Common myeloid progenitor, CD34-positive (primary cell): Measurements from ENCODE around the gene AQP12B.
"Not testable (repeated sequence)": the region's sequence is repeated elsewhere in the genome, so short reads cannot be mapped to it uniquely, and the experiment has no call there.

Source experiments
- CTCF ChIA-PET: fragments of 350-600 bp; sonication (Branson Sonifier 250); formaldehyde crosslinking; loops from one replicate; lab custom pipeline; 2021; ENCODE audit warnings: antibody characterized with exemption; lab: Charles Lee
- POLR2A ChIA-PET: fragments of 350-600 bp; sonication (Branson Sonifier 250); formaldehyde crosslinking; loops from one replicate; lab custom pipeline; 2021; ENCODE audit warnings: antibody characterized with exemption; lab: Charles Lee
- DNase-seq, 3 donors: peaks; one replicate each; pipeline versions ENCODE4 v3.0.0 to v3.0.0-alpha.2; 2013
- H3K27ac ChIP-seq, 2 experiments: 1 replicate in 1 of 2; 2 replicates in 1 of 2; pipeline ENCODE4 v1.7.0; 2013; ENCODE audit warnings: inconsistent platforms in 2 of 2, low read length in 2 of 2, mild to moderate bottlenecking in 2 of 2, low read depth in 1 of 2, moderate library complexity in 1 of 2; ENCODE audit not compliant: severe bottlenecking in 2 of 2, insufficient read depth in 1 of 2, poor library complexity in 1 of 2
- H3K27me3 ChIP-seq, 5 experiments: replicated peaks in 2 of 5; 1 replicate in 3 of 5; 2 replicates in 2 of 5; pipeline versions ENCODE4 v1.6.1 to v1.7.0; 2013; ENCODE audit warnings: low read length in 4 of 5, mild to moderate bottlenecking in 2 of 5, moderate library complexity in 2 of 5, inconsistent platforms in 1 of 5; ENCODE audit not compliant: insufficient read depth in 5 of 5, control insufficient read depth in 4 of 5
- H3K36me3 ChIP-seq, 4 experiments: 1 replicate in 2 of 4; 2 replicates in 2 of 4; pipeline versions ENCODE4 v1.6.1 to v1.7.0; 2013; ENCODE audit warnings: low read length in 3 of 4, control low read depth in 1 of 4, mild to moderate bottlenecking in 1 of 4; ENCODE audit not compliant: control insufficient read depth in 4 of 4, insufficient read depth in 4 of 4
- H3K4me1 ChIP-seq, 4 experiments: 1 replicate in 3 of 4; 2 replicates in 1 of 4; pipeline versions ENCODE4 v1.6.1 to v1.7.1; 2013; ENCODE audit warnings: low read length in 3 of 4, mild to moderate bottlenecking in 3 of 4, control low read depth in 1 of 4, inconsistent platforms in 1 of 4, moderate library complexity in 1 of 4; ENCODE audit not compliant: control insufficient read depth in 4 of 4, insufficient read depth in 4 of 4; ENCODE audit errors: control extremely low read depth in 1 of 4
- H3K4me3 ChIP-seq, 7 experiments: 1 replicate in 4 of 7; 2 replicates in 3 of 7; pipeline versions ENCODE4 v1.5.1 to v1.7.0; 2013; ENCODE audit warnings: mild to moderate bottlenecking in 7 of 7, low read length in 6 of 7, moderate library complexity in 6 of 7, inconsistent platforms in 2 of 7, low read depth in 2 of 7, control low read depth in 1 of 7; ENCODE audit not compliant: insufficient read depth in 4 of 7, control insufficient read depth in 1 of 7; ENCODE audit errors: extremely low read depth in 1 of 7
- H3K9me3 ChIP-seq, 5 experiments: 1 replicate in 4 of 5; 2 replicates in 1 of 5; pipeline versions ENCODE4 v1.6.1 to v1.7.1; 2013; ENCODE audit warnings: low read length in 4 of 5, mild to moderate bottlenecking in 2 of 5, inconsistent platforms in 1 of 5, low read depth in 1 of 5, moderate library complexity in 1 of 5; ENCODE audit not compliant: control insufficient read depth in 4 of 5, insufficient read depth in 2 of 5; ENCODE audit errors: control extremely low read depth in 1 of 5
- WGBS: methylation state at CpG from one replicate; pipeline ENCODE4 v1.1.5; 2013; ENCODE audit not compliant: insufficient coverage; 5-methylcytosine and 5-hydroxymethylcytosine counted together

Gene AQP12B

GRCh38 chr2:240670402-240670801 is 12.3 kb downstream of the AQP12B start:
- CTCF ChIA-PET: no interaction called here

GRCh38 chr2:240664622-240665021 is 18.1 kb downstream of the AQP12B start:
- H3K4me1 ChIP-seq: no peaks in the 10 kb centered on the region
- DNase-seq: no peak
- H3K9me3 ChIP-seq: peaks cover 0 to 15% (median 5%) of the 10 kb centered on the region in 5 experiments
- ChIA-PET POLR2A (no interaction called here), CTCF (no interaction called here)
- peaks cover 3 to 13% (median 9%) of the 10 kb centered on the region in 5 experiments for H3K27me3 ChIP-seq
- no CpG with 5 or more reads among the region's 1 CpG for WGBS
- H3K36me3 ChIP-seq: no peaks in the 10 kb centered on the region
- no peak overlapping the region for H3K4me3 ChIP-seq
- H3K27ac ChIP-seq: no peak overlapping the region

More at GRCh38 chr2:240670402-240670801, 12.3 kb downstream of the AQP12B start:
- no peak for DNase-seq
- H3K27me3 ChIP-seq: peaks cover 7 to 50% (median 10%) of the 10 kb centered on the region in 5 experiments
- no peaks in the 10 kb centered on the region for H3K36me3 ChIP-seq
- H3K4me1 ChIP-seq: peaks cover 0 to 6% (median 3%) of the 10 kb centered on the region in 4 experiments
- H3K4me3 ChIP-seq: no peak overlapping the region
- POLR2A ChIA-PET: interaction anchor here (0.5 kb wide), 1 partner anchor 38 kb away, joined by 6 read pairs; no protein-coding TSS in a partner anchor
- H3K9me3 ChIP-seq: peaks cover 0 to 3% (median 0%) of the 10 kb centered on the region in 5 experiments
- H3K27ac ChIP-seq: no peak overlapping the region
- 83% methylated on average over 7 of the region's 7 CpGs for WGBS

- POLR2A ChIA-PET: no interaction called here
- no peaks in the 10 kb centered on the region for H3K4me1 ChIP-seq
- H3K36me3 ChIP-seq: no peaks in the 10 kb centered on the region
- CTCF ChIA-PET: no interaction called here
- H3K27ac ChIP-seq: no peak overlapping the region
- WGBS: 80% methylated on average over 3 of the region's 6 CpGs
- H3K9me3 ChIP-seq: peaks cover 0 to 15% (median 5%) of the 10 kb centered on the region in 5 experiments
- peaks cover 3 to 17% (median 14%) of the 10 kb centered on the region in 5 experiments for H3K27me3 ChIP-seq
- DNase-seq: no peak
- H3K4me3 ChIP-seq: no peak overlapping the region
These were observed 19.0 kb downstream of the AQP12B start for GRCh38 chr2:240663546-240664190.

- H3K4me1 ChIP-seq: no peaks in the 10 kb centered on the region
- no peaks in the 10 kb centered on the region for H3K36me3 ChIP-seq
- H3K27me3 ChIP-seq: peaks cover 3 to 21% (median 13%) of the 10 kb centered on the region in 5 experiments
- H3K27ac ChIP-seq: no peak overlapping the region
- 90% methylated on average over 3 of the region's 3 CpGs for WGBS
- H3K4me3 ChIP-seq: no peak overlapping the region
- CTCF ChIA-PET: no interaction called here
- POLR2A ChIA-PET: no interaction called here
- no peak for DNase-seq
- peaks cover 0 to 15% (median 5%) of the 10 kb centered on the region in 5 experiments for H3K9me3 ChIP-seq
These were observed 20.0 kb downstream of the AQP12B start for GRCh38 chr2:240662681-240663080.

DNA sequence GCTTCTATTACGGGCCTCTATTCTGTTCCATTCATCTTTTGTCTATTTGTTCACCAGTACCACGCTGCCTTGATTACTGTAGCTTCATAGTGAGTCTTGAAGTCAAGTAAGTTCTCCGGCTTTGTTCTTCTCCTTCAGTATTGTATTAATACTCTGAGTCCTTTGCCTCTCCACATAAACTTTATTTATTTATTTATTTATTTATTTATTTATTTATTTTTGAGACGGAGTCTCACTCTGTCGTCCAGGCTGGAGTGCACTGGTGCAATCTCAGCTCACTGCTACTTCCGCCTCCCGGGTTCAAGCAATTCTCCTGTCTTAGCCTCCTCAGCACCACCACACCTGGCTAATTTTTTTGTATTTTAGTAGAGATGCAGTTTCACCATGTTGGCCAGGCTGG is 22.8 kb downstream of the AQP12B start:
- H3K4me3 ChIP-seq, H3K36me3 ChIP-seq, CTCF ChIA-PET, DNase-seq, POLR2A ChIA-PET, H3K27ac ChIP-seq: not testable (repeated sequence)
- peaks cover 7 to 35% (median 10%) of the 10 kb centered on the region in 5 experiments for H3K27me3 ChIP-seq
- peaks cover 0 to 15% (median 4%) of the 10 kb centered on the region in 5 experiments for H3K9me3 ChIP-seq
- H3K4me1 ChIP-seq: peaks cover 0 to 15% (median 8%) of the 10 kb centered on the region in 4 experiments
- no CpG with 5 or more reads among the region's 7 CpGs for WGBS

- Histone ChIP-seq H3K4me3 (no peak overlapping the region), H3K27ac (no peak overlapping the region), H3K27me3 (peaks cover 3 to 52% (median 12%) of the 10 kb centered on the region in 5 experiments), H3K36me3 (no peaks in the 10 kb centered on the region), H3K9me3 (peaks cover 0 to 10% (median 5%) of the 10 kb centered on the region in 5 experiments), H3K4me1 (peaks cover 0 to 15% (median 8%) of the 10 kb centered on the region in 4 experiments)
- ChIA-PET POLR2A (interaction anchor here (0.6 to 0.7 kb wide), 2 partner anchors 17 to 142 kb away, joined by 3 to 4 read pairs; no protein-coding TSS in a partner anchor), CTCF (interaction anchor here (1.0 to 1.6 kb wide), 2 partner anchors 12 to 13 kb away, joined by 4 read pairs; no protein-coding TSS in a partner anchor)
- WGBS: 49% methylated on average over 5 of the region's 10 CpGs
- peak; percentile 72 to 90 (median 88) for DNase-seq
These were observed 26.5 kb downstream of the AQP12B start for GRCh38 chr2:240655931-240656886.
